Umbilical cord (tissue), 1 donor: ENCODE results near the gene FMNL1. TPM values are rescaled to one million over a fixed set of nuclear protein-coding genes. Genes with fewer than 3 reads are reported as not detected.

Experiments
- total RNA-seq: library from RNA; depleted of rRNA; stranded (reverse); fragments of >200 nt; gene quantifications from one replicate; pipeline ENCODE4 v1.2.3, GENCODE V29; 2014; ENCODE audit warnings: low replicate concordance; ENCODE audit not compliant: insufficient read depth

The FMNL1 gene
- total RNA-seq, 1 donor from 2014 or later, result 3.1 TPM

Other genes starting within 250 kb of the FMNL1 start
- gene DCAKD, start 170.3 kb upstream of the FMNL1 start, total RNA-seq, result 14.9 TPM
- gene NMT1, start 160.6 kb upstream of the FMNL1 start, total RNA-seq, result 55.1 TPM
- gene PLCD3, start 89.4 kb upstream of the FMNL1 start, total RNA-seq, result 12.0 TPM
- gene ACBD4, start 86.2 kb upstream of the FMNL1 start, total RNA-seq, result 0.72 TPM
- gene HEXIM1, start 73.4 kb upstream of the FMNL1 start, total RNA-seq, result 14.4 TPM
- 1.9 TPM for gene HEXIM2, start 60.0 kb upstream of the FMNL1 start, total RNA-seq
- gene SPATA32, start 40.2 kb downstream of the FMNL1 start, total RNA-seq, result not detected
- 0.96 TPM for gene MAP3K14, start 95.1 kb downstream of the FMNL1 start, total RNA-seq
- gene ARHGAP27, start 211.0 kb downstream of the FMNL1 start, total RNA-seq, result 33.2 TPM